T-cell (primary cell): ENCODE data around the gene SPATS2. TPM values are rescaled to one million over a fixed set of nuclear protein-coding genes. Genes with fewer than 3 reads are reported as not detected.
"Not testable (repeated sequence)": the region's sequence is repeated elsewhere in the genome, so short reads cannot be mapped to it uniquely, and the experiment has no call there.

ENCODE experiments used
- ATAC-seq, 4 experiments: fragments of 200-7000 bp in 3 of 4; fragments of 150-1000 bp in 1 of 4; cut with Tn5 transposase; replicated peaks in 1 of 4; 1 replicate in 3 of 4; 2 replicates in 1 of 4; pipeline ENCODE4 v1.10.0; 2021; ENCODE audit warnings: moderate library complexity in 3 of 4, mild to moderate bottlenecking in 2 of 4, moderate number of reproducible peaks in 1 of 4
- CTCF ChIA-PET, 2 donors: fragments of 300-600 bp; sonication (Branson Sonifier 250); formaldehyde crosslinking; loops; one replicate each; lab custom pipeline; 2022; ENCODE audit warnings: antibody characterized with exemption in 2 of 2; lab: Charles Lee
- POLR2A ChIA-PET, 2 donors: fragments of 300-600 bp; sonication (Branson Sonifier 250); formaldehyde crosslinking; loops; one replicate each; lab custom pipeline; 2022; ENCODE audit warnings: antibody characterized with exemption in 2 of 2; lab: Charles Lee
- DNase-seq, 35 experiments: peaks; one replicate each; pipeline versions ENCODE4 v3.0.0 to v3.0.0-alpha.2; 2013 to 2023
- H3K27ac ChIP-seq: one replicate; pipeline ENCODE4 v1.5.1; 2013; ENCODE audit warnings: low read length
- H3K27me3 ChIP-seq, 2 experiments: replicated peaks in 1 of 2; 1 replicate in 1 of 2; 2 replicates in 1 of 2; pipeline versions ENCODE4 v1.6.1 to v1.7.0; 2013; ENCODE audit warnings: low read length in 1 of 2, mixed read lengths in 1 of 2; ENCODE audit not compliant: control insufficient read depth in 2 of 2, insufficient read depth in 2 of 2; ENCODE audit errors: extremely low read depth in 1 of 2
- H3K36me3 ChIP-seq, 2 donors: 1 replicate in 1 of 2; 2 replicates in 1 of 2; pipeline versions ENCODE4 v1.6.1 to v1.7.0; 2013; ENCODE audit warnings: low read length in 1 of 2; ENCODE audit not compliant: control insufficient read depth in 2 of 2, insufficient read depth in 1 of 2; ENCODE audit errors: extremely low read depth in 1 of 2
- H3K4me1 ChIP-seq, 2 experiments: 1 replicate in 1 of 2; 2 replicates in 1 of 2; pipeline versions ENCODE4 v1.6.1 to v1.7.0; 2013; ENCODE audit warnings: low read length in 2 of 2, mixed read lengths in 1 of 2; ENCODE audit not compliant: insufficient read depth in 2 of 2, control insufficient read depth in 1 of 2; ENCODE audit errors: extremely low read depth in 1 of 2
- H3K4me3 ChIP-seq, 2 donors: 1 replicate in 1 of 2; 2 replicates in 1 of 2; pipeline versions ENCODE4 v1.5.1 to v1.7.0; 2013; ENCODE audit warnings: mild to moderate bottlenecking in 2 of 2, low read length in 1 of 2, moderate library complexity in 1 of 2; ENCODE audit not compliant: control insufficient read depth in 1 of 2; ENCODE audit errors: extremely low read depth in 1 of 2
- H3K9me3 ChIP-seq: 2 replicates; pipeline ENCODE4 v1.7.0; 2013
- H3K27ac Mint-ChIP-seq, 2 donors: one replicate each; pipeline ENCODE4 v1.8.0; 2020 to 2021; ENCODE audit warnings: mild to moderate bottlenecking in 2 of 2, mixed read lengths in 2 of 2
- H3K27me3 Mint-ChIP-seq, 2 donors: one replicate each; pipeline ENCODE4 v1.8.0; 2021 to 2022; ENCODE audit warnings: mixed read lengths in 2 of 2
- H3K36me3 Mint-ChIP-seq: one replicate; pipeline ENCODE4 v1.8.0; 2021; ENCODE audit warnings: mixed read lengths
- H3K4me1 Mint-ChIP-seq, 3 donors: one replicate each; pipeline ENCODE4 v1.8.0; 2020 to 2022; ENCODE audit warnings: mixed read lengths in 3 of 3, mild to moderate bottlenecking in 1 of 3
- H3K4me3 Mint-ChIP-seq, 3 donors: one replicate each; pipeline ENCODE4 v1.8.0; 2020 to 2022; ENCODE audit warnings: mild to moderate bottlenecking in 3 of 3, mixed read lengths in 3 of 3, moderate library complexity in 3 of 3
- H3K9me3 Mint-ChIP-seq, 3 donors: one replicate each; pipeline ENCODE4 v1.8.0; 2020 to 2022; ENCODE audit warnings: mixed read lengths in 3 of 3
- WGBS: methylation state at CpG from one replicate; pipeline ENCODE4 v1.1.5; 2013; ENCODE audit warnings: missing lambda C conversion rate; ENCODE audit not compliant: insufficient coverage; 5-methylcytosine and 5-hydroxymethylcytosine counted together
- total RNA-seq, 35 experiments: library from RNA in 6 of 35; stranded (reverse) in 6 of 35; fragments of 120-200 nt in 1 of 35; gene quantifications; one replicate each; pipeline versions ENCODE4 v1.2.1 to v1.2.4 and lab custom pipeline; 2013 to 2026

SPATS2 gene
- total RNA-seq, 5 donors from 2014 or later (not counting 1 experiment from before 2014, with no cell fraction given) = 5.4 to 11.4 (median 7.4) TPM

DNA sequence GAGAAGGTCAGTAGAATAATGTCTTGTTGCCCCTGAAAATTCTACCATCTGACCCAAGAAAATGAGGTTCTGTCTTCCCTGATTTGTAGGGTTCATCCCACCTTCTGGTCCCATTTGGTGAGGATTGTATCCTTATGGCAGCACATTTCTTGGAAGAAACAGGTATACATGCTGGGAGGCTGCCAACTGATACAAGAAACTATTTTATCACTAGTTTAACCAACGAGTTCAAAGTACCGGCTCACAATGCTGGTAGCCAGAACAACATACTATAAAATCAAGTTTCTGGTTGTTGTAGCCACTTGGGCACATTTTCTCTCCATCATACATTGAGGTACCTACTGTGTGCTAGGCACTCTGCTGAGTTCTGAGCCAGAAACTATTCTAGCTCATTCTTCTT, 164.5 kb downstream of the SPATS2 start:
- CTCF ChIA-PET = interaction anchor here in 1 of 2 donors (1.2 kb wide), 1 partner anchor 178 kb away, joined by 6 read pairs; no protein-coding TSS in a partner anchor

DNA sequence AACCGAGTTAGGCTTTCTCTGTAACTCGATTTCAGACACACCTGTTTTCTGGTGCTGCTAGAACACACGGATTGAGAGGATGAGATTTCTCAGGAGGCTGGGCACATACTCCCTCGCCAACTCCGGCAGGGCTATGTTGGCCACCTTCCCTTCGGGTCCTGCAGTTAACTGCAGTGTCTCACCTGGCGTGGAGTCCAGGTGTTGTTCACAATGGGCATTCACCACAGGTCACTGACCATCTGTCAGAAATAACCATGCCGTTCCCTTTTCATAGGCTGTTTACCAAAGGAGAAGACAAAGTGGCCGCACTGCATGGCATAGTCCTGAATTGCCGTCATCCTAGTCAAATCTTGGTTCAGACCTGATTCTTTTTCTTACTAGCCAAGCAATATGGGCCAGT, 166.1 kb downstream of the SPATS2 start:
- DNase-seq (no peak), ATAC-seq (no peak)
- H3K9me3 Mint-ChIP-seq = no peaks in the 10 kb centered on the region
- Histone ChIP-seq H3K36me3 (no peaks in the 10 kb centered on the region), H3K27me3 (peaks cover 6 to 18% of the 10 kb centered on the region in 2 experiments), H3K27ac (no peak overlapping the region), H3K4me3 (no peak overlapping the region), H3K4me1 (peaks cover 2 to 10% of the 10 kb centered on the region in 2 experiments), H3K9me3 (no peaks in the 10 kb centered on the region)
- POLR2A ChIA-PET = no interaction called here
- CTCF ChIA-PET = no interaction called here
- WGBS = 93% methylated on average over 9 of the region's 10 CpGs
- no peaks in the 10 kb centered on the region for H3K36me3 Mint-ChIP-seq
- H3K4me3 Mint-ChIP-seq = no peak overlapping the region
- H3K27me3 Mint-ChIP-seq = peaks cover 0 to 6% of the 10 kb centered on the region in 2 donors
- H3K4me1 Mint-ChIP-seq = peaks cover 3 to 7% (median 4%) of the 10 kb centered on the region in 3 donors
- no peak overlapping the region for H3K27ac Mint-ChIP-seq

More for the DNA sequence above, 164.5 kb downstream of the SPATS2 start:
- Mint-ChIP-seq H3K4me1 (peaks cover 0 to 1% (median 0%) of the 10 kb centered on the region in 3 donors), H3K4me3 (no peak overlapping the region), H3K27me3 (peaks cover 0 to 2% of the 10 kb centered on the region in 2 donors), H3K36me3 (no peaks in the 10 kb centered on the region), H3K27ac (no peak overlapping the region), H3K9me3 (no peaks in the 10 kb centered on the region)
- H3K27me3 ChIP-seq = peaks cover 4 to 5% of the 10 kb centered on the region in 2 experiments
- H3K27ac ChIP-seq = no peak overlapping the region
- no peak for ATAC-seq
- no peak overlapping the region for H3K4me3 ChIP-seq
- no peak for DNase-seq
- POLR2A ChIA-PET = no interaction called here
- no peaks in the 10 kb centered on the region for H3K4me1 ChIP-seq
- no peaks in the 10 kb centered on the region for H3K36me3 ChIP-seq
- H3K9me3 ChIP-seq = no peaks in the 10 kb centered on the region
- WGBS = 100% methylated on average over 2 of the region's 2 CpGs

DNA sequence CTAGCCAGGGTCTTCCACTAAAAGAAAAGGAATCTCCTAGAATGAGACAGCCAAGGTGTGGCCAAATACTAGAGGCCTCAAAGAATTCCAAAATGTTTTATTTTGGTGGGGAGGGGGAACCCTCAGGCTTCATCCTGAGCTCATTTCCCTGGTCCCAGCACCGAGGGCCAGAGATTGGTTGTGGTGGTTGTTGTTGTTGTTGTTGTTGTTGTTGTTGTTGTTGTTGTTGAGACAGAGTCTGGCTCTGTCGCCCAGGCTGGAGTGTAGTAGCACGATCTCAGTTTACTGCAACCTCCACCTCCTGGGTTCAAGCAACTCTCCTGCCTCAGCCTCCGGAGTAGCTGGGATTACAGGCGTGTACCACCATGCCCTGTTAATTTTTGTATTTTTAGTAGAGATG, 166.9 kb downstream of the SPATS2 start:
- ChIA-PET CTCF (interaction anchor here in 1 of 2 donors (0.9 kb wide), 1 partner anchor 20 kb away, joined by 3 read pairs; no protein-coding TSS in a partner anchor), POLR2A (interaction anchor here in 1 of 2 donors (0.6 kb wide), 1 partner anchor 22 kb away, joined by 5 read pairs; no protein-coding TSS in a partner anchor)
- DNase-seq, H3K36me3 ChIP-seq, H3K27ac Mint-ChIP-seq, H3K4me3 ChIP-seq, H3K9me3 ChIP-seq, H3K36me3 Mint-ChIP-seq, H3K27ac ChIP-seq, ATAC-seq, H3K27me3 Mint-ChIP-seq, H3K4me1 Mint-ChIP-seq, H3K4me3 Mint-ChIP-seq, H3K9me3 Mint-ChIP-seq: not testable (repeated sequence)
- H3K27me3 ChIP-seq = peaks cover 6 to 19% of the 10 kb centered on the region in 2 experiments
- WGBS = no CpG with 5 or more reads among the region's 5 CpGs
- peaks cover 2 to 11% of the 10 kb centered on the region in 2 experiments for H3K4me1 ChIP-seq

DNA sequence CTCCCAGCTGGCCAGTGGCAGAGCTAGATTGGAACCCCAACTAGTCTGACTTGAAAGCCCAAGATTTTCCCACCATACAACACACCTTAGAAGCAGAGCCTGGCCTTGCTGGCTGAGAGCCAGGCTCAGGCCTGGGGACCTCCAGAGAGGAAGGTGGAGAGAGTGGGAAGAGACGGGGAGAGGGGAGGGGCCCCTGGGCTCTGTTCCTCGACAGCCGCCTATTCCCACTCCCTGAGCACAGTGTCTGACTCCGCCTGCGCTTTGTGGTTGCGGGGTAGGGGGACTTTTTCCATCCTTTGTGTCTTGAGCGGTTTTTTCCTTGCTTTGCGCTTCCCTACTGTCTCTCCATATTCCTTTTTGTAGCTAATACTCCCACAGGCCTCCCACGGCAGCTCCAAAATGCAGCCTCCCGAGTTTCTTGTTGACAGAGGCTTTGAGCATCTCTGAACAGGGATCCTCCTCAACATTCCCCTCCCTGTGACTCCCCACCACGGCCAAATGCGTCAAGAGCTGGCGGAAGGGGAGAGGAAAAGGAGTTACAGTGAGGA, 167.5 kb downstream of the SPATS2 start:
- peaks cover 0 to 6% of the 10 kb centered on the region in 2 donors for H3K27me3 Mint-ChIP-seq
- no peaks in the 10 kb centered on the region for H3K36me3 ChIP-seq
- H3K4me3 Mint-ChIP-seq = no peak overlapping the region
- no peak overlapping the region for H3K4me3 ChIP-seq
- peaks cover 7 to 11% (median 7%) of the 10 kb centered on the region in 3 donors for H3K4me1 Mint-ChIP-seq
- peaks cover 6 to 18% of the 10 kb centered on the region in 2 experiments for H3K4me1 ChIP-seq
- DNase-seq = no peak
- ATAC-seq = no peak
- ChIA-PET POLR2A (interaction anchor here in 1 of 2 donors (0.6 kb wide), 1 partner anchor 22 kb away, joined by 5 read pairs; no protein-coding TSS in a partner anchor), CTCF (interaction anchor here in 1 of 2 donors (1.4 kb wide), 1 partner anchor 20 kb away, joined by 5 read pairs; no protein-coding TSS in a partner anchor)
- peaks cover 6 to 25% of the 10 kb centered on the region in 2 experiments for H3K27me3 ChIP-seq
- 100% methylated on average over 1 of the region's 13 CpGs for WGBS
- H3K36me3 Mint-ChIP-seq = no peaks in the 10 kb centered on the region
- no peaks in the 10 kb centered on the region for H3K9me3 Mint-ChIP-seq
- H3K27ac Mint-ChIP-seq = no peak overlapping the region
- no peaks in the 10 kb centered on the region for H3K9me3 ChIP-seq
- no peak overlapping the region for H3K27ac ChIP-seq

DNA sequence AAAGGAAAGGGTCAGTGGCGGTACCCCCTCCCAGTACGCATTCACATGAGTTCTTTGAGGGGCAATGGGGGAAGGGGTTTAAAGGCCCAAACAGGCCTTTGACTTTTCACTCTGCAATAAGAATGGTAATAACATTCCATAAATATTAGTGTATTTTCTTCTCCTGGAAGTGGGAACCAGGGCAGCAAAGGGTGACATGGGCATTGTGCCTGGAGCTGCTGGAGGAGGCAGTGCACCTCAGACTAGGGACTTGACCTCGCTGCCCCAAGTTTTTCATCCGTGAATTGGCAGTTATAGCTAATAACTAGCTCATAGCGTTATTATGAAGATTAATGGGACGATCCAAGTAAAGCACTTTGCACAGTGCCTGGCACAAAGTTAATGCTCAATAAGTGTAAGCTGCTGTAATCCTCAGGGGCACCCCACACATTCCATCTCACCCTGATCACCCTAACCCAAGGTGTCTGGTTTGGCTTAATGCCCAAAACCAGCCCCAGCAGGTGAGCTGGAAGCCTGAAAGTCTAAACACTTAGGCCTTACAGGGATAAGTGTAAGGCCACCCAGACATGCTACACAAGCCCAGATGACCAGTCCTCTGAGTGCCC, 168.8 kb downstream of the SPATS2 start:
- Histone ChIP-seq H3K36me3 (no peaks in the 10 kb centered on the region), H3K9me3 (no peaks in the 10 kb centered on the region), H3K27ac (no peak overlapping the region), H3K4me1 (peaks cover 6 to 27% of the 10 kb centered on the region in 2 experiments), H3K4me3 (no peak overlapping the region), H3K27me3 (peaks cover 6 to 32% of the 10 kb centered on the region in 2 experiments)
- peaks cover 0 to 8% of the 10 kb centered on the region in 2 donors for H3K27me3 Mint-ChIP-seq
- CTCF ChIA-PET = interaction anchor here in 1 of 2 donors (1.4 kb wide), 1 partner anchor 22 kb away, joined by 5 read pairs; no protein-coding TSS in a partner anchor
- H3K36me3 Mint-ChIP-seq = no peaks in the 10 kb centered on the region
- ATAC-seq (no peak), DNase-seq (no peak)
- no peaks in the 10 kb centered on the region for H3K9me3 Mint-ChIP-seq
- peaks cover 13 to 21% (median 19%) of the 10 kb centered on the region in 3 donors for H3K4me1 Mint-ChIP-seq
- H3K27ac Mint-ChIP-seq = no peak overlapping the region
- H3K4me3 Mint-ChIP-seq = no peak overlapping the region
- POLR2A ChIA-PET = interaction anchor here in 1 of 2 donors (0.6 kb wide), 1 partner anchor 175 kb away, joined by 3 read pairs; no protein-coding TSS in a partner anchor
- WGBS = 96% methylated on average over 4 of the region's 6 CpGs

DNA sequence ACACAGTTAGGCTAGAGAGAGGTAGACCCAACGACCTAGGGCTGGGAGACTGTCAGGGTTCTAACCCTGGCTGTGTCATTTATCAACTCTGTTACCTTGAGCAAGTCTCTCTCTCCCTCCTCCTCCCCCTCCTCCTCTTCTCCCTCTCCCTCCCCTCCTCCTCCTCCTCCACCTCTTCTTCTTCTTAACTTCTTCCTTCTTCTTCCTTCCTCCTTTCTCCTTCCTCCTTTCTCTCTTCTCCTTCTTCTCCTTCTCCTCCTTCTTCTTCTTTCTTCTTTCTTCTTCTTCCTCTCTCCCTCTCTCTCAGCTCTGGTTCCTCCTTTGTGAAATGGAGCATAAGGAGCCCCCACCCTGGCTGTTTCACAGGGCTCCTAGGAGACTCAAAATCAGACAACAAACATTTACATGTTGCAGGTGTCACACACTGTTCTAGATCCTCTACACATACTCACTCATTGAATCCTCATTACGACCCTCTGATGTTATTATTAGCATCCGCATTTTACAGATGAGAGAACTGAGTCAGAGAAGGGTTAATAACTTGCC, 169.3 kb downstream of the SPATS2 start:
- POLR2A ChIA-PET = interaction anchor here (0.6 kb wide), 3 partner anchors 174 to 346 kb away, joined by 3 to 6 read pairs (median 4); no protein-coding TSS in a partner anchor
- Histone ChIP-seq H3K27ac (no peak overlapping the region), H3K9me3 (no peaks in the 10 kb centered on the region), H3K36me3 (no peaks in the 10 kb centered on the region), H3K4me3 (no peak overlapping the region), H3K4me1 (peaks cover 6 to 28% of the 10 kb centered on the region in 2 experiments), H3K27me3 (peaks cover 6 to 32% of the 10 kb centered on the region in 2 experiments)
- H3K36me3 Mint-ChIP-seq = no peaks in the 10 kb centered on the region
- peak overlapping the region in 1 of 2 donors; percentile 8 for H3K27ac Mint-ChIP-seq
- DNase-seq (no peak), ATAC-seq (no peak)
- peak overlapping the region in 2 of 3 donors; percentile 28 to 78 for H3K4me3 Mint-ChIP-seq
- H3K9me3 Mint-ChIP-seq = no peaks in the 10 kb centered on the region
- WGBS = 13% methylated on average over 1 of the region's 3 CpGs
- peaks cover 0 to 8% of the 10 kb centered on the region in 2 donors for H3K27me3 Mint-ChIP-seq
- CTCF ChIA-PET = no interaction called here
- peaks cover 17 to 25% (median 25%) of the 10 kb centered on the region in 3 donors for H3K4me1 Mint-ChIP-seq
